Measurements from ENCODE around the gene RASA1.

- TF ChIP-seq POLR2AphosphoS5 (IDR thresholded peaks at IDR 0.05; ENCODE audit: low read depth, low read length) (no peak), CTCF (IDR thresholded peaks at IDR 0.05) (no peak), SIN3A (IDR thresholded peaks at IDR 0.05; ENCODE audit: borderline replicate concordance, insufficient read depth, low read depth, low read length) (no peak), REST (IDR thresholded peaks at IDR 0.05; ENCODE audit: insufficient read depth in 1 of 2, low read depth in 2 of 2, low read length in 1 of 2) (no peak)
These were observed 86.8 kb downstream of the RASA1 start for GRCh38 chr5:87354496-87354895.
